GM23338 (cell line): ENCODE data around the gene GGPS1. TPM values are rescaled to one million over a fixed set of nuclear protein-coding genes. Genes with fewer than 3 reads are reported as not detected.
"Not testable (repeated sequence)": the region's sequence is repeated elsewhere in the genome, so short reads cannot be mapped to it uniquely, and the experiment has no call there.

Experiments
- ATAC-seq: fragments of 200-7000 bp; cut with Tn5 transposase; 3 replicates; pipeline ENCODE4 v1.9.1; 2020
- DNase-seq: peaks from one replicate; pipeline ENCODE4 v3.0.0-alpha.2; 2015; ENCODE audit warnings: low spot score
- H2AFZ ChIP-seq: fragments of 200-600 bp; sonication (generic); 2 replicates; pipeline ENCODE4 v1.8.0; 2016; ENCODE audit warnings: antibody characterized with exemption, mild to moderate bottlenecking, moderate library complexity
- H3F3A ChIP-seq: fragments of 200-600 bp; sonication (generic); replicated peaks from 2 replicates; pipeline ENCODE4 v1.8.0; 2017; ENCODE audit warnings: antibody characterized with exemption, mixed run types, low read depth
- H3K27ac ChIP-seq: fragments of 200-600 bp; sonication (generic); 2 replicates; pipeline ENCODE4 v1.6.1; 2016; ENCODE audit warnings: low read depth
- H3K27me3 ChIP-seq: fragments of 200-600 bp; sonication (generic); 2 replicates; pipeline ENCODE4 v1.8.0; 2016; ENCODE audit warnings: mild to moderate bottlenecking, mixed run types, moderate library complexity; ENCODE audit not compliant: insufficient read depth
- H3K36me3 ChIP-seq: fragments of 200-600 bp; sonication (generic); 2 replicates; pipeline ENCODE4 v1.8.0; 2016; ENCODE audit warnings: mild to moderate bottlenecking; ENCODE audit not compliant: insufficient read depth
- H3K4me1 ChIP-seq: fragments of 200-600 bp; sonication (generic); 2 replicates; pipeline ENCODE4 v1.8.0; 2016; ENCODE audit warnings: mild to moderate bottlenecking, moderate library complexity; ENCODE audit not compliant: insufficient read depth
- H3K4me2 ChIP-seq: fragments of 200-600 bp; sonication (generic); 2 replicates; pipeline ENCODE4 v1.7.1; 2017; ENCODE audit warnings: mixed run types
- H3K4me3 ChIP-seq: fragments of 200-600 bp; sonication (generic); 2 replicates; pipeline ENCODE4 v1.6.1; 2016; ENCODE audit warnings: mixed run types
- H3K79me2 ChIP-seq: fragments of 200-600 bp; sonication (generic); replicated peaks from 2 replicates; pipeline ENCODE4 v1.8.0; 2017; ENCODE audit warnings: mild to moderate bottlenecking; ENCODE audit not compliant: insufficient read depth
- H3K9me2 ChIP-seq: fragments of 200-600 bp; sonication (generic); 2 replicates; pipeline ENCODE4 v1.8.0; 2017; ENCODE audit not compliant: insufficient read depth
- H4K20me1 ChIP-seq: fragments of 200-600 bp; sonication (generic); replicated peaks from 2 replicates; pipeline ENCODE4 v1.8.0; 2017; ENCODE audit warnings: mild to moderate bottlenecking; ENCODE audit not compliant: insufficient read depth
- H3K27ac Mint-ChIP-seq: 2 replicates; pipeline ENCODE4 v1.8.0; 2020; ENCODE audit warnings: inconsistent platforms, mild to moderate bottlenecking, moderate library complexity, mixed read lengths
- H3K27me3 Mint-ChIP-seq: 3 replicates; pipeline ENCODE4 v1.8.0; 2022; ENCODE audit warnings: low read depth, mild to moderate bottlenecking, moderate library complexity, mixed read lengths, inconsistent platforms; ENCODE audit not compliant: insufficient read depth, poor library complexity
- H3K36me3 Mint-ChIP-seq: 3 replicates; pipeline ENCODE4 v1.8.0; 2021; ENCODE audit warnings: low read depth, mild to moderate bottlenecking, inconsistent platforms, moderate library complexity, mixed read lengths
- H3K4me1 Mint-ChIP-seq: 3 replicates; pipeline ENCODE4 v1.8.0; 2020; ENCODE audit warnings: mild to moderate bottlenecking, inconsistent platforms, mixed read lengths
- H3K4me3 Mint-ChIP-seq: 3 replicates; pipeline ENCODE4 v1.8.0; 2021; ENCODE audit warnings: moderate library complexity, mild to moderate bottlenecking, inconsistent platforms, mixed read lengths
- H3K9me3 Mint-ChIP-seq: 3 replicates; pipeline ENCODE4 v1.8.0; 2020; ENCODE audit warnings: moderate library complexity, mild to moderate bottlenecking, inconsistent platforms, mixed read lengths
- CREB1 ChIP-seq: fragments of 250-450 bp; sonication (Bioruptor Pico); IDR thresholded peaks from 2 replicates; pipeline ENCODE4 v1.5.0; 2020; ENCODE audit warnings: low read depth, mild to moderate bottlenecking, moderate library complexity
- ETS1 ChIP-seq: IDR thresholded peaks from 2 replicates; pipeline ENCODE4 v1.6.1; 2016; ENCODE audit warnings: antibody characterized with exemption
- EZH2 ChIP-seq: fragments of 200-600 bp; sonication (generic); IDR thresholded peaks from one replicate; pipeline ENCODE4 v1.8.0; 2017; ENCODE audit warnings: antibody characterized with exemption, mild to moderate bottlenecking, low read depth; ENCODE audit not compliant: unreplicated experiment
- EZH2phosphoT487 ChIP-seq: fragments of 200-600 bp; sonication (generic); IDR thresholded peaks from one replicate; pipeline ENCODE4 v1.8.1; 2018; ENCODE audit warnings: antibody characterized with exemption; ENCODE audit not compliant: unreplicated experiment
- NANOG ChIP-seq: IDR thresholded peaks from 2 replicates; pipeline ENCODE4 v1.6.1; 2016; ENCODE audit warnings: antibody characterized with exemption, borderline replicate concordance
- POLR2AphosphoS5 ChIP-seq: IDR thresholded peaks from 2 replicates; pipeline ENCODE4 v1.6.1; 2016; ENCODE audit warnings: antibody characterized with exemption, low read depth
- STAT1 ChIP-seq: IDR thresholded peaks from one replicate; pipeline ENCODE4 v1.6.1; 2016; ENCODE audit warnings: antibody characterized with exemption; ENCODE audit not compliant: unreplicated experiment
- ZNF331 ChIP-seq: fragments of 250-450 bp; sonication (Bioruptor Pico); IDR thresholded peaks from 2 replicates; pipeline ENCODE4 v1.5.0; 2020; ENCODE audit warnings: low read depth, mild to moderate bottlenecking, moderate library complexity
- ZNF462 ChIP-seq: fragments of 250-450 bp; sonication (Bioruptor Pico); IDR thresholded peaks from 2 replicates; pipeline ENCODE4 v1.5.0; 2020; ENCODE audit warnings: mild to moderate bottlenecking, moderate library complexity
- polyA plus RNA-seq: library from polyadenylated mRNA; unstranded; fragments of >200 nt; fragmentation: Nextera tagmentation; extraction: Ambion mirVana; gene quantifications from 2 replicates; pipeline ENCODE4 v1.2.1, GENCODE V29; 2016
- total RNA-seq: library from RNA; depleted of rRNA; stranded (reverse); fragments of >200 nt; shearing (Covaris generic); gene quantifications from 2 replicates; pipeline ENCODE4 v1.2.3, GENCODE V29; 2014
- TF ChIP-seq, protein P1 (sequence below), 2 experiments: fragments of 200-600 bp in 1 of 2; sonication (generic) in 1 of 2; conservative IDR thresholded peaks; 2 replicates each; pipeline versions ENCODE4 v1.5.1 to v1.6.1; 2016 to 2017; ENCODE audit warnings: antibody characterized with exemption in 2 of 2, low read depth in 2 of 2, mild to moderate bottlenecking in 2 of 2, moderate library complexity in 1 of 2

Gene GGPS1
- total and polyA plus RNA-seq, 2 experiments from 2014 or later: 33.9 to 56.8 TPM

- Mint-ChIP-seq H3K4me3 (no peak overlapping the region), H3K9me3 (no peaks in the 10 kb centered on the region), H3K27ac (no peak overlapping the region), H3K27me3 (peaks cover 13% of the 10 kb centered on the region), H3K4me1 (peaks cover 10% of the 10 kb centered on the region), H3K36me3 (no peaks in the 10 kb centered on the region)
- no peak overlapping the region for H3K4me3 ChIP-seq
- H4K20me1 ChIP-seq: no peaks in the 10 kb centered on the region
- no peaks in the 10 kb centered on the region for H3K9me2 ChIP-seq
- H3K79me2 ChIP-seq: no peaks in the 10 kb centered on the region
- TF ChIP-seq, protein P1, sequence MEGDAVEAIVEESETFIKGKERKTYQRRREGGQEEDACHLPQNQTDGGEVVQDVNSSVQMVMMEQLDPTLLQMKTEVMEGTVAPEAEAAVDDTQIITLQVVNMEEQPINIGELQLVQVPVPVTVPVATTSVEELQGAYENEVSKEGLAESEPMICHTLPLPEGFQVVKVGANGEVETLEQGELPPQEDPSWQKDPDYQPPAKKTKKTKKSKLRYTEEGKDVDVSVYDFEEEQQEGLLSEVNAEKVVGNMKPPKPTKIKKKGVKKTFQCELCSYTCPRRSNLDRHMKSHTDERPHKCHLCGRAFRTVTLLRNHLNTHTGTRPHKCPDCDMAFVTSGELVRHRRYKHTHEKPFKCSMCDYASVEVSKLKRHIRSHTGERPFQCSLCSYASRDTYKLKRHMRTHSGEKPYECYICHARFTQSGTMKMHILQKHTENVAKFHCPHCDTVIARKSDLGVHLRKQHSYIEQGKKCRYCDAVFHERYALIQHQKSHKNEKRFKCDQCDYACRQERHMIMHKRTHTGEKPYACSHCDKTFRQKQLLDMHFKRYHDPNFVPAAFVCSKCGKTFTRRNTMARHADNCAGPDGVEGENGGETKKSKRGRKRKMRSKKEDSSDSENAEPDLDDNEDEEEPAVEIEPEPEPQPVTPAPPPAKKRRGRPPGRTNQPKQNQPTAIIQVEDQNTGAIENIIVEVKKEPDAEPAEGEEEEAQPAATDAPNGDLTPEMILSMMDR (conservative IDR thresholded peaks at IDR 0.05; ENCODE audit: low read depth in 2 of 2): no peak
- TF ChIP-seq ETS1 (no peak), POLR2AphosphoS5 (no peak), ZNF331 (CRISPR knock-in tag) (no peak), EZH2phosphoT487 (no peak), ZNF462 (CRISPR knock-in tag) (no peak), CREB1 (CRISPR knock-in tag) (no peak), EZH2 (no peak), NANOG (no peak), STAT1 (no peak)
- no peak for ATAC-seq
- DNase-seq: no peak
- H3K4me2 ChIP-seq: no peak overlapping the region
- no peaks in the 10 kb centered on the region for H3K36me3 ChIP-seq
- H3K27me3 ChIP-seq: no peaks in the 10 kb centered on the region
- H2AFZ ChIP-seq: no peak overlapping the region
- no peaks in the 10 kb centered on the region for H3F3A ChIP-seq
- H3K27ac ChIP-seq: no peak overlapping the region
- H3K4me1 ChIP-seq: peaks cover 9% of the 10 kb centered on the region
These were observed 30.5 kb downstream of the GGPS1 start for GRCh38 chr1:235358899-235359298.

GRCh38 chr1:235364189-235364588 lies 35.8 kb downstream of the GGPS1 start:
- not testable (repeated sequence) for ATAC-seq, H3K9me2 ChIP-seq, H3K9me3 Mint-ChIP-seq, H3K36me3 Mint-ChIP-seq, H3K4me3 Mint-ChIP-seq, H3K4me2 ChIP-seq, H4K20me1 ChIP-seq, H3K4me3 ChIP-seq, H3K27me3 ChIP-seq, H3K27ac Mint-ChIP-seq, H3K27ac ChIP-seq, H3K36me3 ChIP-seq, H3F3A ChIP-seq, H3K4me1 ChIP-seq, DNase-seq, H2AFZ ChIP-seq
- peaks cover 13% of the 10 kb centered on the region for H3K27me3 Mint-ChIP-seq
- H3K79me2 ChIP-seq: peaks cover 13% of the 10 kb centered on the region
- H3K4me1 Mint-ChIP-seq: peaks cover 12% of the 10 kb centered on the region; the same call in 2 of the 3 replicates
